HK-2 (cell line): ENCODE measurements around the gene TEX44.

Experiments used
- DNase-seq: peaks from one replicate; pipeline ENCODE4 v3.0.0-alpha.2; 2018; ENCODE audit not compliant: unreplicated experiment

The TEX44 gene

DNA sequence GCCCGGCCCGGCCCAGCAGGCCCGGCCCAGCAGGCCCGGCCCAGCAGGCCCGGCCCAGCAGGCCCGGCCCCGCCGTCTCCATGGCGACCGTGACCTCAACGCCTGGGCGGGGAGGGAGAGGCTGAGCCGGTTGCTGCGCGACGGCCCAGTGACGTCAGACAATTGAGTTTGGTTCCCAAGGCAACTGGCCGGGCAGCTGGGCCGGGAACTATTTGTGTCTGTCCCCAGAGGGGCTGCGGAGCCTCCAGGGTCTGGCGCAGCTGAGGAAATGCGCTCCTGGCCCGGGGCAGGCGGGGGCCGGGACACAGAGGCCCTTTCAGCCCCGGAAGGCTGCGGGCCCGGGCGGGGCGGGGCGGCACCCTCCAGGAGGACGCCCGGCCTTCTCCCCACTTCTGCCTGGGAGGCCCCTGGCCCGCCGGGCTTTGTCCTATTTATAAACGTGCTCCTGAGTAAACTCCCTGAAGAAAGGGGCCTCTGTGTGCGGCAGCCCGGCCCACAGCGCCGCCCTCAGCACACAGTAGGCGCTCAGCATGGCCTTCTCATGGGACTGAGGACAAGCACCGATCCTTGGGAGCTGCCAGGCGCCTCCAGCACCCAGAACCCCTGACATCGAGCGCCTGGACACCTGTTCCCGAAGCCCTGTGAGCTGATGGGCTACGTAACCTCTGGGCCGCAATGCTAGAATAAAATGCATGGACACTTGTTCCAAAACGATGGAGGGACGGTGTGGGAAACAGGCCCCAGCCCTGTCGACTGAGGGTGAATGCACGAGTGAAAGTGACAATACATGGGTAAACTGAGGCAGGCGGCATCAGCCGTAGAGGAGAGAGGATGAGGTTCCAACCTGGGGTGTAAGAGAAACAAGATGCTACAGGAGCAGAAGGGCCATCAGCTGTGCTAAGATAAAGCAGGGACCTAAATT, 12.3 kb downstream of the TEX44 start:
- peak; percentile 92 for DNase-seq

GRCh38 chr2:231605607-231606091, 13.0 kb downstream of the TEX44 start:
- no peak for DNase-seq

DNA sequence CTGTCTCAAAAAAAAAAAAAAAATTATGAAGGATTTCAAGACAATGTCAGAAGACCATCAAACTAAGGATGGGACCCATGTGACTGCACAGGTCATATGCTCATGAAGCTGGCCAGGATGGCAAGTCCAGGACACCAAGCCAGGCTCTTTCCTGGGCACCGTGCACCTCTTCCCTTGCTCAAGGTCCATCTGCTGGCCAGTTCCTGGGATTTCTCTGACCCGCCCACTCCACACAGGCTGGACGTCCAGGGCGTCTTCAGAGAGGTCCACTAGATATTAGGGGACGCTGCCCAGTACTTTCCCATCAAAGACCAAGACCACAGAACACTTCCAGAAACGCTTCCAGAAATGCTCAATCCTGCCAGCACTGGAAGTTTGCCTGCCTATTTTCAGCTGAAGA, 14.3 kb downstream of the TEX44 start:
- DNase-seq, result no peak

GRCh38 chr2:231611273-231612108, 18.8 kb downstream of the TEX44 start:
- DNase-seq, result peak; percentile 74

DNA sequence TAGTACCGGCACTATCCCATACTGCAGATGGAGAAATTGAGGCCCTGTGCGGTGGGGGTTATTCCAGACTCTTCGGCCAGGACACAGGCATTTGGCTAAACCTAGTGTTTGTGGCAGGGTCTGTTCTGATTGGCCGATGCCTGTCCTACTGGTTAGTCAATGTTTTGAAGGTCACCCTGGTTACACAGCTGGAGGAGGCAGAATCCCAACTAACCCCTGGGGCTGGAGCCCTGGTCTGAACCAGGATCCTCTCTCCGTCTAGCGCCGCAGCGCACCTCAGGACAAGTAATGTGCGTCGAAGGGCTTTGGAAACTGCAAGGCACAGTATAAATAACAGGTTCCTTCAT, 19.4 kb downstream of the TEX44 start:
- DNase-seq, result no peak

DNA sequence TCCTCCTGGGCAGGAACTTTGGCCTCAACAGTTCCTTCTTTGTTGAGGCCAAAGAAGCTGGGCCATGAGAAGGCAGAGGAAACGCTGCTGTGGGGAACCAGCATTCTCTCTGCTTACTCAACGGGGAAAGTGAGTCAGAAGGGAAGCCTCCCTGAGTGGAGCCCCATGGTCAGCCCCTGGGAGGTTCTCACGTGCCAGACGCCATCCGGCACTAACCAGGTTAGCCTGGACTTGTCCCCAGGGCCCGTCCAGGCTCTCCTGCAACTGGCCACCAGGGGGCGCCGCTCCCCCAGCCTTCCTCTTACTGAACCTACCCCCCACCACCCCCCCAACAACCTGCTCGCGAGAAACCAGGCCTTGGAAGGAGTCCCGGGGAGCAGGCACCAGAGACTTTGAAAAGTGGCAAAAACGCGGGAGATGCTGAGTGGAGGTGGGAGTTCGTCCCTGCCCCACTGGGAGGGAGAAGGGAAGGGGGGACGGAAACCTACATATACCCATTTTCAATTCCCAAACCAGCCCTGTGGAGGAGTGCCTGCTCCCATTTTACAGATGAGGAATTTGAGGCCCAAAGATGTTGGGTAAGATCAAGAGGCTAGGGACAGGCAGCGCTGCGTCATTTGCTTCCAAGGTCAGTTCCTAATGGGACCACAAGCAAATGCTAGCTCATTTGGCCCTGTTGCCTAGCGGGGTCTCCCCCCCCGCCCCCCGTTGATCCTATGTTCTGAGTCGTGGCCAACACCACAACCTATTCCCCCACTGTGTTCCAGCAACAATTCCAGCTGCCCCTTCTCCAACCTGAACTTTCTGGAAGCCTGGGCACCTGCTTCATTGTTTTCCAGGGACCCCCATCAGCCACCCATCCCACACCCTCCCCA, 20.0 kb downstream of the TEX44 start:
- peak; percentile 97 for DNase-seq

DNA sequence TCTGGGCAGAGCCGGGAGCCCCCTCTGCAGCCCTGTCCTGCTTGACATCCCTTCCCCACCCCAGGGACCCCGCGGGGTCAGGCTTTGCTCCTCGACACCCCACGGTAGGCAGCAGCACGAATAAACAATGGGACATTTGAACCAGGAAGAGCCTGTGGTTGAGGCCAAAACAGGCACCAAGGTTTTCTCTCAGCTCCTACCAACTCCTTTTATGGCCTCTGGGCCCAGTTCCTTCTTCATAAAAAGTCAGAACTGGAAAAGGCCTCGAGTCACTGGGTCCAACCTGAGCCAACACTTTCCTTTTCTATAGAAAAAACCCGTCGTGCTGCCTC, 20.6 kb downstream of the TEX44 start:
- DNase-seq, result no peak

GRCh38 chr2:231613663-231614558, 21.2 kb downstream of the TEX44 start:
- peak; percentile 92 for DNase-seq

GRCh38 chr2:231614559-231615057, 21.9 kb downstream of the TEX44 start:
- no peak for DNase-seq

DNA sequence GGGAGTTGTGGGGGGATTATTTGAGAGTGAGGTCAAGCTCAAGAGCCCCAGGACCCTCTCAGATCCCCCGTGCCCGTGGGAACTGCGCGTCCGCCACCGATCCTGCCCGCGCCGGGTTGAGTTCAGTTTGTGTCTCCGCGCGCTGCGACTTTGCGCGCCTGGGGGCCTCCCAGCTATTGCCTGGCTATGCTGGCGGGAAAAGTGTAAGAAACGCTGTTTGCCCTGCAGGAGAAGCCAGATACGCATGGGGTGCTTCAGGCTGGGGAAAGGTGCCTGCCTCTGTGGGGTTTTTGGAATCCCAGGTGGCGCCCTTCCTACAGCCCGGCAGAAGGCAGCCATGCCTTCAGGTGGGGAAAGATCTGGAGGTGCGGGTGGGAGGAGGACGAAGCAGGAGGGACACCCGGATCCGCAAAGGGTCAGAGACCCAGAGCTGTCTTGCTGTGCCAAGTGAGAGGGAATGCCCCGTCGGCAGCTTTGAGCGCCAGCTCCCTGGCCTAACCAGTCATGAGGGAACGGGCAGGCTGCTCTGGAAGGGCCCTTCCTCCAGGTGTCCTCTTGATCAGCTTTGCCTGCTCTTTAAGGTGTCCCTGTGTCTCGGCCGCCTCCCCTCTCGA, 22.5 kb downstream of the TEX44 start:
- no peak for DNase-seq

DNA sequence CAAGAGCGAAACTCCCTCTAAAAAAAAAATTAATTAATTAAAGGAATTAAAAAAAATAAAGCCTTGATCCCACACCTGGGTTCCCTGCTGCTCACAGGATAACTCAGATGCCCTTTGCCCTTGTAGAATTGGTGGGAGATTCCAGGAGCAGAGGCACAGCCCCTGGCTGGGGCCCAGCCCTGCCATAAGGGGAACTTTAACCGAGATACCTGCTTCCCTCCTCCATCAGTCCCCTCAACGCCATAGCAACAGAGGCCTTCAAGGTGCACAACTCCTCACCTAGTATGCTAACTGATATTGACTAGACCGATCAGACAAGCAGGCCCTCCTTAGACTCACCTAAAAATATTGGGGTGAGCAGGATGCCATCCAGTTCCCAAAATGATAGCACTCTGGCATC, 23.6 kb downstream of the TEX44 start:
- DNase-seq, result no peak

- no peak for DNase-seq
These were observed 24.6 kb downstream of the TEX44 start for GRCh38 chr2:231617059-231617926.

DNA sequence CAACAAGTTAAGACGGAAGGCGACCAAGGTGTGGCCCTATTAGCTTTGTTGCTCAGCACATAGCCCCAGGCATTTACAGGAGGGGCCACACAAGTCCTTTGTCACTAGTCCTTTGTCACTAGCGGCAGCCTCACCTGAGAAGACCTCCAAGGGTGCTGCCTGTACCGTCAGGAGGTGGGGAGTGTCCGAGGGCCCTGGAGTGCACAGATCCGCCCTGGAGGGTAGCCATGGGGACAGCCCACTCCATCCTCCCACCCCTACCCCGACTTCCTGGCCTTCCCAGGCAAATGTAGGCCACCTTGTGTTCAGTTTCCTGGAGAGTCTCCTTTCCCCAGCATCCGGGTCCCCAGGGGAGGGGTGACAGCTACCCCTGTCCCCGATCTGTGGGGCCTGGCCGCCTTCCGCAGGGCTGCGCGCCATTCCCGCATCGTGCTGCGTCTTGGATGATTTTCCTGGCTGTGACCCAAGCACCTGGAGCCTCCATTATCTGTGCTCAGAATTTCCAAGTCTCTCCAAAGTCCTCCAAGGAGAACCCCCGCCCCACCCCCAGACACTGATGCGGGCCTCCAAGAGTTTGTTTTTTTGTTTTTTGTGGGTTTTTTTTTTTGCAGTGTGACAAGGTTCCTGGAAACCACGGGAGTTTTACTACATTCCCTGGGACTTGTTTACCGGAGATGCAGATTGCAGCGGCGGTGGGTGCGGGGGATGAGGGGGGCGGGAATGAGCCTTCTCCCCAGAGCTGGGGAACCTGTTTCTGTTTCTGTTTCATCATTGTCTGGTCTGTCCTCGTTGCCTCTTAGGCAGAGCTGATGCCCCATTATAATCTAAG, 28.6 kb downstream of the TEX44 start:
- no peak for DNase-seq

DNA sequence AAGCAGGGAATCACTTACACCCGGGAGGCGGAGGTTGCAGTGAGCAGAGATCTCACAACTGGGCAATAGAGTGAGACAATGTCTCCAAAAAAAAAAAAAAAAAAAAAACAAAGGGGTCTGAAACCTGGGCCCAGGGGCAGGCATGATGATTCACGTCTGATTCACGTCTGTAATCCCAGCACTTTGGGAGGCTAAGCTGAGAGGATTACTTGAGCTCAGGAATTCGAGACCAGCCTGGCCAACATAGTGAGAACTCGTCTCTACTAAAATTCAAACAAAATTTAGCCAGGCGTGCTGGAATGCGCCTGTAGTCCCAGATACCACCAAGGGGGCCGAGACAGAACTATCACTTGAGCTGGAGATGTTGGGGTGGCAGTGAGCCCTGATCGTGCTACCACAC, 30.3 kb downstream of the TEX44 start:
- no peak for DNase-seq

GRCh38 chr2:231626449-231626848, 33.8 kb downstream of the TEX44 start:
- DNase-seq, result no peak

- no peak for DNase-seq
These were observed 34.9 kb downstream of the TEX44 start for GRCh38 chr2:231627384-231628120.

DNA sequence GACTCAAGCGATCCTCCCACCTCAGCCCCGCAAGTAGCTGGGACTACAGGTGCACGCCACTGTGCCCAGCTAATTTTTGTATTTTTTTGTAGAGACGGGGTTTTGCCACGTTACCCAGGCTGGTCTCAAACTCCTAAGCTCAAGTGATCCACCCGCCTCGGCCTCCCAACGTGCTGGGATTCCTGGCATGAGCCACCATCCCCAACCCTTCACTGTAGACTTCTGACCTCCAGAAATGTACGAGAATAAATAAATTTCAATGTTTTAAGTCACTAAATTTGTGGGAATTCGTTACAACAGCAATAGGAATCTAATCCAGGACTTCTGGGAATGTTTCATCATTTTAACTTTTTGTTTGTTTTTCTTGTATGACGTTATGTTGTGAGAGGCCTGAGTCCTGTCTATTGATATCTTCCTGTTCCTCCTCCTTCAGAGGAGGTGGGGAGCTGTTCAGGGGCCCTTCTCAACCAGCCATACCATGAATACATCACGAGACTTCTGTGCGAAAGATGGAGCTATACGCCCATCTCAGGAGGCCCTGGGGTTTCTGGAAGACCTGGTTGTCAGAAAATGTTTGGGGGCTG, 40.0 kb downstream of the TEX44 start:
- DNase-seq, result no peak
